Measurements from ENCODE around the gene TPRA1.

TPRA1 gene

DNA sequence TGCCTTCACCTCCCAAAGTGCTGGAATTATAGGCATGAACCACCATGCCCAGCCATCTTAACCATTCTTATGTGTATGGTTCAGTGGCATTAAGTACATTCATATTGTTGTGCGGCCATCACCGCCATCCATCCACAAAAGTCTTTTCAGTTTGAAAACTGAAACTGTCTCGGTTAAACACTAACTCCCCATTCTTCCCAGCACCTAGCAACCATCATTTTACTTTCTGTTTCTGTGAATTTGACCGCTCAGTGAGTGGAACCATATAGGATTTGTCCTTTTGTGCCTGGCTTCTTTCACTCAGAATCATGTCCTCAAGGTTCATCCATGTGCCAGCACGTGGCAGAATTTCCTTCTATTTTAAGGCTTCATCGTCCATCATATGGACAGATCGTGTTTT lies 13.5 kb upstream of the TPRA1 start:
- no peak for TF ChIP-seq TAF1 (IDR thresholded peaks at IDR 0.05; ENCODE audit: borderline replicate concordance, low read depth, low read length)
- TF ChIP-seq POLR2AphosphoS5 (IDR thresholded peaks at IDR 0.05; ENCODE audit: low read depth, low read length) = no peak
- TF ChIP-seq POLR2A (IDR thresholded peaks at IDR 0.05; ENCODE audit: low read depth, low read length) = no peak
- no peak for DNase-seq (ENCODE audit: insufficient read length)
- FAIRE-seq = no peak

DNA sequence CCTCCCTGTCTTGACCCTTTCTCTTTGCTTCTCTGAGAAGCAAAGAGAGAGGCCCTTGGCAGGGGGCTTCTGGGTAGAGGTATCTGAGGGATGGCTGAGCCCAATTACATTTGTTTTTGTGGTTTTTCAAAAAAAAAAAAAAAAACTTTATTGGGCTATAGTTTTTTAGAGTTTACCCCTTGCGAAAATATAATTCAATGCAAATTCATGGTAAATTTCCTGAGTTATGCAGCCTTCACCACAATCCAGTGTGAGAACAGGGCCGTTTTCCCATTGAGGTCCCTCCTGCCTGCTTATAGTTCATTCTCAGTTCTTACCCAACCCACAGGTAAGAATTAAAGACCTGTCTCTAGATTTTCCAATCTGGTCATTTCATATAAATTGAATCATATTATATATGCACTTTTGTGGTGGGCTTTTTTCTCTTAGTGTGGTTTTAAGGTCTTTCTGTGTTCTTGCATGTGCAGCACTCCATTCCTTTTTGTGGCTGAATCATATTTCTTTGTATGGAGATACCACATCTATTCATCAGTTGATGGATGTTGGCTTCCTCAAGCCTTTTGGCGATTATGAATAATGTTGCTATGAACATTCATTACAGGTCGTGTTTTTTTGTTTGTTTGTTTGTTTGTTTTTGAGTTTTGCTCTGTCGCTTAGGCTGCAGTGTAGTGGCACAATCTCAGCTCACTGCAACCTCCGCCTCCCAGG lies 10.4 kb upstream of the TPRA1 start:
- FAIRE-seq (no peak), DNase-seq (ENCODE audit: insufficient read length) (no peak)
- TF ChIP-seq POLR2A (IDR thresholded peaks at IDR 0.05; ENCODE audit: low read depth, low read length) (no peak), TAF1 (IDR thresholded peaks at IDR 0.05; ENCODE audit: borderline replicate concordance, low read depth, low read length) (no peak), POLR2AphosphoS5 (IDR thresholded peaks at IDR 0.05; ENCODE audit: low read depth, low read length) (no peak)

DNA sequence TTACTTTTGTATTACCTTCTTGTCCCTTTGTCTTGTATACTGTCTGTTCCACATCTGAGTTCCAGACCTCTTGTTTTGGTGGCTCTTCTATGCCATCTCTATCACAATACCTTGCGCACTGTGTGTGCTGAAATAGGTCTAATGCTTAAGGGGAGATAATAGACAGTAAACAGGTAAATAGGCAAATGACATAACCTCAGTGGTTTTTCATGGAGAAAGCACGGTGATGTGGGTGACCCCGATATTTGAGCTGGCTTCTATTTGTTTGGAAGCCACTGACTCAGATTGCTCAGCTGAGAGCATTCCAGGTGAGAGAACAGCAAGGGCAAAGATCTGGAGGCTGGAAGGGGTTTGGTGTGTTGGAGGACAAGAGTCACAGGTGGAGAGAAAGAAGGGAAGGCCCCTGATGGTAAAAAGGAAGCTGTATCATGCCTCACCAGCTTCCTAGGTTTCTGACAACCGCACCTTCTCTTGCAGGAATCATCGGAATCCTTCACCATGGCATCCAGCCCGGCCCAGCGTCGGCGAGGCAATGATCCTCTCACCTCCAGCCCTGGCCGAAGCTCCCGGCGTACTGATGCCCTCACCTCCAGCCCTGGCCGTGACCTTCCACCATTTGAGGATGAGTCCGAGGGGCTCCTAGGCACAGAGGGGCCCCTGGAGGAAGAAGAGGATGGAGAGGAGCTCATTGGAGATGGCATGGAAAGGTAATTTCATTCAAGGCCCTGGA lies 8.5 kb upstream of the TPRA1 start:
- FAIRE-seq (peak; percentile 9), DNase-seq (ENCODE audit: insufficient read length) (no peak)
- no peak for TF ChIP-seq POLR2AphosphoS5 (IDR thresholded peaks at IDR 0.05; ENCODE audit: low read depth, low read length)
- no peak for TF ChIP-seq TAF1 (IDR thresholded peaks at IDR 0.05; ENCODE audit: borderline replicate concordance, low read depth, low read length)
- TF ChIP-seq POLR2A (IDR thresholded peaks at IDR 0.05; ENCODE audit: low read depth, low read length) = no peak

DNA sequence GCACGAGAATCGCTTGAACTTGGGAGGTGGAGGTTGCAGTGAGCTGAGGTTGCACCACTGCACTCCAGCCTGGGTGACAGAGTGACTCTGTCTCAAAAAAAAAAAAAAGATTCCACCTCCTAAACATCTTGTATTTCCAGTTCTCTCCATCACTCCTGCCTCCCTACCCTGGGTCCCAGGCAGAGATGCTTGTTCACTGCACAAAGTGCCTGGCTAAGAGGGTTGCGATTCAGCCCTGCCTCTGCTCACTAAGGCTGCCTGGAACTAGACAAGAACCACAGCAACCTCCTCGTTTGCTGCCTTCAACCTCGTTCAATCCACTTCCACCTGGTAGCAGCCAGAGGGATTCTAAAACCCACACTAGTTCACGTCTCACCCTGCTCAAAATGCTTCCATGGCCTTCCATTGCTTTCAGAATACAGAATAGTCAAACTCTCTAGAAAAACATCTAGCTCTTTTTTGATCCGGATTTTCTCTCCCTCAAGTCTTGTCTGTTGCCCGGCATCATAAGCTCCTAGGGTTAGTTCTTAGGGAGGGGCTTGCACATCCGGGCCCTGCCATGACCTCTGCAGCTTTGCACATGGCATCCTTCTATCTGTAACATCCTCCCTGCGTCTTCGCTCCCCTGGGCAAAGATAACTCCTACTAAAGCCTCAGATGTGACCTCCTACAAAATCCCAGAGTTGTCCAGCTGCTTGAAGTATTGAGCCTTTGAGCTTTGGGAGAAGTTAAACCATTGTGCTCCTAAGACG lies 6.7 kb upstream of the TPRA1 start:
- no peak for FAIRE-seq
- no peak for DNase-seq (ENCODE audit: insufficient read length)
- no peak for TF ChIP-seq POLR2A (IDR thresholded peaks at IDR 0.05; ENCODE audit: low read depth, low read length)
- 0 out of 2 replicates have a peak, but pooled peaks have one; percentile 38 for TF ChIP-seq POLR2AphosphoS5 (IDR thresholded peaks at IDR 0.05; ENCODE audit: low read depth, low read length)
- no peak for TF ChIP-seq TAF1 (IDR thresholded peaks at IDR 0.05; ENCODE audit: borderline replicate concordance, low read depth, low read length)

DNA sequence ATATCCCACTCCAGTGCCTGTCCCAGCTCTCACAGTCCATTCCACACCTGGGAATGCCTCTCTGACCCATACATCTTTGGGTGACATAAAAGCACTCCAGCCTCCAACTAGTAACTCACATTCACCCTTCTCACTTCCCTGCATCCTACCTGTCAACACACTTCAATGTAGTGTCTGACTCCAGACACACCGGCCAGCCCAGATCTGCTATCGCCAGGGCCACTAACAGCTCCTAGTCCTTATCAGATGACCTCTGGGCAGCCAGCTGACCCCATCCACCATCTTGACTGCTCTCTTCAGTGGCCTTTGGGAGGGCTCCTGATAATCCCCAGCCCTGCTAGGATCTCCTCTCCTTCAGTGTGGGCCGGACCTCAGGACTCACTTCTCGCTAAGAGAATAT lies 4.8 kb upstream of the TPRA1 start:
- no peak for FAIRE-seq
- no peak for TF ChIP-seq TAF1 (IDR thresholded peaks at IDR 0.05; ENCODE audit: borderline replicate concordance, low read depth, low read length)
- TF ChIP-seq POLR2A (IDR thresholded peaks at IDR 0.05; ENCODE audit: low read depth, low read length) = no peak
- TF ChIP-seq POLR2AphosphoS5 (IDR thresholded peaks at IDR 0.05; ENCODE audit: low read depth, low read length) = no peak
- no peak for DNase-seq (ENCODE audit: insufficient read length)

DNA sequence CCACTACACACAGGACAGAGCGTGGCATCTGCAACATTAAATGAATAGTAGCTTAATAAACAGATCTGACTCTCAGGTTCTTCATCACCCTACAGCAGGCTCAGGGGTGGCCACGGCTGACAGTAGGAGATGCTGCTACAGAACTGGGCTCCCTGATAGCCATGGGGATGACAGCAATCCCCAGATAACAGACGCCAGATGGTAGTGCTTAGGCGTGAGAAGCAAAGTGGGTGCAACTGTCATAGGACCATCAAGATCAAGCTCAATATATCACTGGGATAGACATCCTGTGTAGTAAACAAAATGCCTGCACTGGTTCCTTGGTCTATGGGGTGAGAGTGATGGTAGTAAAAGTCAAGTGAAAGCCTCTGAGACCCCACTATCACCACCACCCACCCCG lies 2.6 kb upstream of the TPRA1 start:
- DNase-seq (ENCODE audit: insufficient read length) = no peak
- no peak for FAIRE-seq
- TF ChIP-seq POLR2AphosphoS5 (IDR thresholded peaks at IDR 0.05; ENCODE audit: low read depth, low read length) = no peak
- no peak for TF ChIP-seq TAF1 (IDR thresholded peaks at IDR 0.05; ENCODE audit: borderline replicate concordance, low read depth, low read length)
- TF ChIP-seq POLR2A (IDR thresholded peaks at IDR 0.05; ENCODE audit: low read depth, low read length) = no peak

DNA sequence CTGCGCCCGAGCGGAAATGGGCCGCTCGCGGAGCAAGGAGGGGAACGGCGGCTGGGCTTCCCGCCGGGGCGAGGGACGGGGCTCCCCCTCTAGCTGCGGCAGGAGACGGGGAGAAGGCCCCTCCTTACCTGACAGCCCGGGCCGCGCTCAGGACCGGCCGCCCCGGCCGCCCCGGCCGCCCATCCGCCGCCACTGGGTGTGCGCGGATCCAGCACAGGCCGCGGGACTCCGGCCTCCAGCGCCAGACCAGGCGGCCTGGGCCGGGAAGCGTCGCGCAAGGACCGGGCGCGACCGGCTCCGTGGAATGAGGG lies 296 bp downstream of the TPRA1 start:
- no peak for FAIRE-seq
- DNase-seq (ENCODE audit: insufficient read length) = peak; percentile 57
- TF ChIP-seq POLR2AphosphoS5 (IDR thresholded peaks at IDR 0.05; ENCODE audit: low read depth, low read length) = no peak; the same call in 1 of the 2 replicates
- no peak for TF ChIP-seq TAF1 (IDR thresholded peaks at IDR 0.05; ENCODE audit: borderline replicate concordance, low read depth, low read length)
- peak; percentile 39; the same call in 1 of the 2 replicates for TF ChIP-seq POLR2A (IDR thresholded peaks at IDR 0.05; ENCODE audit: low read depth, low read length)

DNA sequence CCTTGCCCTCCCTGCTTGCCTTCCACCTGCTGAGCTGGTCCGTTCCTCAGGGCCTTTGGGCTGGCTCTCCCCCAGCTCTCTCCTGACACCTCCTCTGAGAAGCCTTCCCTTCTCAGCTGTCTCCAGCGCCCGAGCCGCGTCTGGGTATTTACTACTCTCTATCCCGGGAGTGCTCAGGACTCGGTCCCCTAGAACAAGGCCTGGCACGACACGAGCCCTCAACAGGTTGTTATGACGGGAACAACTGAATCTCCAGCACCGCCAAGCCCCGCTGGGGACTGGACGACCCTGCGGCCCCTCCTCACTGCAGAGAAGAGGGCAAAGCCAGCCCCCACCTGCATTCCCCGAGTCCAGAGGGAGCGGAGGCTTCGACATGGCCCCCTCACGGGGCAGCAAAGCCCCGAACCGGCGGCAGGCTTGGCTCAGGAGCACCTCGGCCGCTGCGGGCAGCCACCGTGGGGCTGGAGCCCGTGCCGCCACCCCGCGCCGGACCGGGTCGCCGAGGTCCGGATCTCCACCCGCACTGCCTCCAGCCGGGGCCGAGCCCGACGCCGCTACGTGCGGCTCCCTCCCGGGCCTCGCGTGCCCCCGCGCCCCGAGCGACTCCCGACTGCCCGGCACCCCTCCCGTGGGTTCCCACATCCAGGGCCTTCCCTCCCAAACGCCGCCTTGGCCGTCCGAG lies 792 bp downstream of the TPRA1 start:
- DNase-seq (ENCODE audit: insufficient read length) (no peak), FAIRE-seq (peak; percentile 36)
- TF ChIP-seq POLR2AphosphoS5 (IDR thresholded peaks at IDR 0.05; ENCODE audit: low read depth, low read length) (no peak), POLR2A (IDR thresholded peaks at IDR 0.05; ENCODE audit: low read depth, low read length) (no peak), TAF1 (IDR thresholded peaks at IDR 0.05; ENCODE audit: borderline replicate concordance, low read depth, low read length) (no peak)

DNA sequence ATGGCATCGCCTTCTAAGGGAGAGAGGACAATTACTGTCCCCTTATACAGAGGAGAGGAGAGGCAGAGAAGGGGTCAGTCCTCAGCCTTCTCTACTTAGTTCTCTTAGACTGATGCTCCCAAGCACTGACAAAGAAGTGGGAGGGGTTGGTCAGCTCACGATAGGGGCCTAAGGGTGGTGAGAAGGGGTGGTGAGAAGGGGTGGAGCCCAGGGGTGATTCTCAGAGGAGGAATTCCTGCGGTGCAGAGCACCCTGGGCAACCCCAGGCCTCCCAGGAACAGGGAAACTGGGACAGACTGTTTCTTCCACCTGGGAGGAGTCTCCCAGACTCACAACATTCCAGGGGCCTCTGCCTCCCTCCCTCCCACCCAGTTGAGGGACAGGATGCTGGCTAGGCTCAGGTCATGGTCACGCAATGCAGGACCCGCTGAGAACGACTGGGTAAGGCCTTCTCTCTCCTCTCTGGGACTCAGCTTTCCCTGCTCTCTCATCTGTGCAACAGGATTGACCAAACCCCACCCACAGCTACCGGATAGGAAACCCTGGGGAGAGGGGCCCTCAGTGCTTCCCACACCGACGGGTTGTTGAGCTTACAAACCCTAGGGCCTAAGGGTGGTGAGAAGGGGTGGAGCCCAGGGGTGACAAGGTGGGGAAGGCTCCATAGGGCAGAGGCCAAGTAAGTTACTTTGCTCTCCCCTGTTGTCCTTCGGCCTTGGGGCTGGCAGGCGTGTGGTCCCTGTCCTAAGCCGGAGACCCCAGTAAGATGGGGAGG lies 1.5 kb downstream of the TPRA1 start:
- TF ChIP-seq POLR2AphosphoS5 (IDR thresholded peaks at IDR 0.05; ENCODE audit: low read depth, low read length) (no peak), TAF1 (IDR thresholded peaks at IDR 0.05; ENCODE audit: borderline replicate concordance, low read depth, low read length) (no peak), POLR2A (IDR thresholded peaks at IDR 0.05; ENCODE audit: low read depth, low read length) (no peak)
- DNase-seq (ENCODE audit: insufficient read length) (no peak), FAIRE-seq (no peak)

DNA sequence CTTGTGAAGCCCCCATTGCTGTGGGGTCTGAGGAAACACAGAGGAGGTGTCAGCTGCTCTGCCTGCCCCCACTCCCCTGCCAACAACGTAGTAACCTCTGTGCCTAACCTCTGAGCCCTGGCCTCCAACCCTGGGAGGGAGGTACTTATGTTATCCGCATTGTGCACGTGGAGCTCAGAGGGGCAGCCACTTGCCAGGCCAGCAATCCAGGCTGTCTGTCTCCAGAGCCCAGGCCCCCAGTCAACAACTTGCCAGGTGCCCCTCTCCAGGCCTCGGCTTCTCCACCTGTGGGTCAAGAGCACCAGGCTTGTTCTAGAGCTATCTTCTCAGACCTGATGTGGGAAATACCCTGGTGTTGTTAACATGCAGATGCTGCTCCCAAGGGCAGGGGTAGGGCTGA lies 2.7 kb downstream of the TPRA1 start:
- DNase-seq (ENCODE audit: insufficient read length) = no peak
- TF ChIP-seq POLR2A (IDR thresholded peaks at IDR 0.05; ENCODE audit: low read depth, low read length) (no peak), TAF1 (IDR thresholded peaks at IDR 0.05; ENCODE audit: borderline replicate concordance, low read depth, low read length) (no peak), POLR2AphosphoS5 (IDR thresholded peaks at IDR 0.05; ENCODE audit: low read depth, low read length) (no peak)
- FAIRE-seq = no peak

All from GM12892 (cell line).